CD14-positive monocyte (primary cell): ENCODE results near the gene AP3B2. TPM values are rescaled to one million over a fixed set of nuclear protein-coding genes. Genes with fewer than 3 reads are reported as not detected.
A peak's percentile ranks its signal among the peaks of the same experiment; 100 is the strongest.

Source experiments
- DNase-seq, 3 donors: peaks; one replicate each; pipeline ENCODE4 v3.0.0-alpha.2; 2011 to 2022
- H2AFZ ChIP-seq: 2 replicates; pipeline ENCODE4 v1.6.0; 2012; ENCODE audit warnings: mild to moderate bottlenecking, low read depth, low read length, inconsistent platforms; ENCODE audit not compliant: insufficient read depth, poor library complexity, severe bottlenecking
- H3K27ac ChIP-seq, 2 donors: 1 replicate in 1 of 2; 2 replicates in 1 of 2; pipeline ENCODE4 v1.5.1; 2012 to 2013; ENCODE audit warnings: low read length in 2 of 2, control low read depth in 1 of 2, inconsistent platforms in 1 of 2, low read depth in 1 of 2, mild to moderate bottlenecking in 1 of 2
- H3K27me3 ChIP-seq, 2 donors: one replicate each; pipeline versions ENCODE4 v1.6.0 to v1.6.1; 2011 to 2013; ENCODE audit warnings: low read length in 2 of 2; ENCODE audit not compliant: control insufficient read depth in 2 of 2, insufficient read depth in 2 of 2
- H3K36me3 ChIP-seq, 2 donors: replicated peaks in 1 of 2; 1 replicate in 1 of 2; 2 replicates in 1 of 2; pipeline versions ENCODE4 v1.5.1 to v1.6.1; 2012 to 2013; ENCODE audit warnings: low read length in 2 of 2, control low read depth in 1 of 2, inconsistent platforms in 1 of 2, mild to moderate bottlenecking in 1 of 2; ENCODE audit not compliant: insufficient read depth in 2 of 2, control insufficient read depth in 1 of 2
- H3K4me1 ChIP-seq, 2 donors: 1 replicate in 1 of 2; 2 replicates in 1 of 2; pipeline versions ENCODE4 v1.5.1 to v1.6.1; 2012 to 2013; ENCODE audit warnings: low read length in 2 of 2, control low read depth in 1 of 2, inconsistent platforms in 1 of 2, mild to moderate bottlenecking in 1 of 2, moderate library complexity in 1 of 2; ENCODE audit not compliant: insufficient read depth in 2 of 2, control insufficient read depth in 1 of 2
- H3K4me2 ChIP-seq: replicated peaks from 2 replicates; pipeline ENCODE3; 2012; ENCODE audit warnings: low read length, moderate library complexity, mild to moderate bottlenecking; ENCODE audit not compliant: poor library complexity, severe bottlenecking; ENCODE audit errors: extremely low read depth
- H3K4me3 ChIP-seq, 3 experiments: fragments of 200-600 bp in 1 of 3; sonication (generic) in 1 of 3; replicated peaks in 1 of 3; 1 replicate in 2 of 3; 2 replicates in 1 of 3; pipeline ENCODE4 v1.5.1; 2011 to 2013; ENCODE audit warnings: low read length in 3 of 3, mild to moderate bottlenecking in 3 of 3, control low read depth in 2 of 3, low read depth in 2 of 3, inconsistent platforms in 1 of 3, moderate library complexity in 1 of 3
- H3K79me2 ChIP-seq: 2 replicates; pipeline ENCODE4 v1.6.0; 2012; ENCODE audit warnings: mild to moderate bottlenecking, control low read depth, inconsistent platforms, low read length, moderate library complexity; ENCODE audit not compliant: insufficient read depth
- H3K9ac ChIP-seq: 2 replicates; pipeline ENCODE4 v1.6.0; 2017; ENCODE audit warnings: low read length, mild to moderate bottlenecking; ENCODE audit not compliant: insufficient read depth, poor library complexity, severe bottlenecking
- H3K9me3 ChIP-seq, 2 donors: replicated peaks in 1 of 2; 1 replicate in 1 of 2; 2 replicates in 1 of 2; pipeline versions ENCODE4 v1.5.1 to v1.6.1; 2012 to 2013; ENCODE audit warnings: low read length in 2 of 2, control low read depth in 1 of 2; ENCODE audit not compliant: control insufficient read depth in 1 of 2, insufficient read depth in 1 of 2
- H4K20me1 ChIP-seq: 2 replicates; pipeline ENCODE4 v1.6.0; 2012; ENCODE audit warnings: mild to moderate bottlenecking, low read length, control low read depth, moderate library complexity; ENCODE audit not compliant: insufficient read depth
- H3K27ac Mint-ChIP-seq, 7 donors: one replicate each; pipeline ENCODE4 v1.8.0; 2020; ENCODE audit warnings: mild to moderate bottlenecking in 7 of 7, mixed read lengths in 7 of 7, moderate library complexity in 6 of 7, inconsistent platforms in 2 of 7
- H3K27me3 Mint-ChIP-seq, 3 donors: one replicate each; pipeline ENCODE4 v1.8.0; 2021 to 2022; ENCODE audit warnings: low read depth in 3 of 3, mild to moderate bottlenecking in 3 of 3, mixed read lengths in 3 of 3, moderate library complexity in 3 of 3, inconsistent platforms in 1 of 3
- H3K36me3 Mint-ChIP-seq, 2 donors: one replicate each; pipeline ENCODE4 v1.8.0; 2020; ENCODE audit warnings: mixed read lengths in 2 of 2, inconsistent platforms in 1 of 2, mild to moderate bottlenecking in 1 of 2
- H3K4me1 Mint-ChIP-seq: one replicate; pipeline ENCODE4 v1.8.0; 2020; ENCODE audit warnings: mild to moderate bottlenecking, mixed read lengths
- H3K4me3 Mint-ChIP-seq, 2 donors: one replicate each; pipeline ENCODE4 v1.8.0; 2020; ENCODE audit warnings: mild to moderate bottlenecking in 2 of 2, mixed read lengths in 2 of 2, moderate library complexity in 1 of 2
- H3K9me3 Mint-ChIP-seq, 7 donors: one replicate each; pipeline ENCODE4 v1.8.0; 2020 to 2022; ENCODE audit warnings: mixed read lengths in 7 of 7, mild to moderate bottlenecking in 6 of 7, moderate library complexity in 6 of 7, inconsistent platforms in 2 of 7
- CTCF ChIP-seq: fragments of 200-600 bp; IDR thresholded peaks from one replicate; pipeline ENCODE4 v1.8.0; 2022; ENCODE audit warnings: antibody characterized with exemption, mild to moderate bottlenecking
- WGBS: methylation state at CpG from one replicate; pipeline ENCODE4 v1.1.5; 2013; ENCODE audit warnings: missing lambda C conversion rate; ENCODE audit not compliant: insufficient coverage; 5-methylcytosine and 5-hydroxymethylcytosine counted together
- intact Hi-C, 2 donors: fragments of 100-400 bp; cut with micrococcal nuclease; formaldehyde crosslinking; loops; one replicate each; pipeline versions ENCODE4 v1.15.0 to v1.15.1; 2023
- polyA plus RNA-seq, 3 donors: library from polyadenylated mRNA; depleted of rRNA in 1 of 3; unstranded in 2 of 3; stranded (reverse) in 1 of 3; fragments of 300-500 nt in 2 of 3; fragments of >200 nt in 1 of 3; fragmentation: Illumina TruSeq in 2 of 3; gene quantifications; 1 replicate in 2 of 3; 2 replicates in 1 of 3; pipeline ENCODE4 v1.2.3, GENCODE V29; 2012 to 2021

The AP3B2 gene
- polyA plus RNA-seq, 3 donors = 0.85 to 0.95 TPM; not detected in 1

- intact Hi-C loops = no loop called here
- H2AFZ ChIP-seq = no peak overlapping the region
- no peak for TF ChIP-seq CTCF
- peaks cover 0 to 13% (median 10%) of the 10 kb centered on the region in 7 donors for H3K9me3 Mint-ChIP-seq
- no peaks in the 10 kb centered on the region for H3K36me3 ChIP-seq
- peaks cover 6 to 18% of the 10 kb centered on the region in 2 donors for H3K4me1 ChIP-seq
- no peak overlapping the region for H3K9ac ChIP-seq
- H3K9me3 ChIP-seq = peaks cover 8 to 16% of the 10 kb centered on the region in 2 donors
- DNase-seq = no peak
- peak overlapping the region in 1 of 2 donors; percentile 80 for H3K4me3 Mint-ChIP-seq
- no peak overlapping the region for H3K4me2 ChIP-seq
- no peak overlapping the region for H3K4me3 ChIP-seq
- H3K79me2 ChIP-seq = no peaks in the 10 kb centered on the region
- no peak overlapping the region for H3K27ac Mint-ChIP-seq
- WGBS = 68% methylated on average over 11 of the region's 11 CpGs
- H3K27me3 ChIP-seq = peaks cover 20 to 51% of the 10 kb centered on the region in 2 donors
- H4K20me1 ChIP-seq = no peaks in the 10 kb centered on the region
- peaks cover 50 to 73% (median 57%) of the 10 kb centered on the region in 3 donors for H3K27me3 Mint-ChIP-seq
- no peak overlapping the region for H3K27ac ChIP-seq
- no peaks in the 10 kb centered on the region for H3K36me3 Mint-ChIP-seq
- peaks cover 9% of the 10 kb centered on the region for H3K4me1 Mint-ChIP-seq
Observed at GRCh38 chr15:82649226-82649999, 60.3 kb downstream of the AP3B2 start.

- Mint-ChIP-seq H3K4me1 (peaks cover 9% of the 10 kb centered on the region), H3K4me3 (peak overlapping the region in 1 of 2 donors; percentile 80), H3K27me3 (peaks cover 52 to 78% (median 59%) of the 10 kb centered on the region in 3 donors), H3K27ac (no peak overlapping the region), H3K36me3 (no peaks in the 10 kb centered on the region), H3K9me3 (peaks cover 0 to 13% (median 10%) of the 10 kb centered on the region in 7 donors)
- H2AFZ ChIP-seq = peak overlapping the region; percentile 56
- H3K79me2 ChIP-seq = no peaks in the 10 kb centered on the region
- peaks cover 6 to 18% of the 10 kb centered on the region in 2 donors for H3K4me1 ChIP-seq
- H3K4me2 ChIP-seq = peak overlapping the region; percentile 74
- H3K9ac ChIP-seq = no peak overlapping the region
- peaks cover 8 to 16% of the 10 kb centered on the region in 2 donors for H3K9me3 ChIP-seq
- intact Hi-C loops = no loop called here
- no peak overlapping the region for H3K27ac ChIP-seq
- H3K36me3 ChIP-seq = no peaks in the 10 kb centered on the region
- WGBS = 42% methylated on average over 39 of the region's 41 CpGs
- TF ChIP-seq CTCF = no peak
- H3K27me3 ChIP-seq = peaks cover 26 to 57% of the 10 kb centered on the region in 2 donors
- DNase-seq = no peak
- peak overlapping the region in 1 of 3 experiments; percentile 62 for H3K4me3 ChIP-seq
- no peaks in the 10 kb centered on the region for H4K20me1 ChIP-seq
Observed at GRCh38 chr15:82648257-82649103, 61.2 kb downstream of the AP3B2 start.
